CD4-positive, alpha-beta T cell treated with Interleukin-17A for 1 hour (primary cell): ENCODE measurements around the gene ELMO1.

Source experiments
- DNase-seq: peaks from one replicate; pipeline ENCODE4 v3.0.0-alpha.2; 2020

Gene ELMO1

GRCh38 chr7:37341033-37341630, 107.5 kb downstream of the ELMO1 start:
- peak; percentile 45 for DNase-seq

DNA sequence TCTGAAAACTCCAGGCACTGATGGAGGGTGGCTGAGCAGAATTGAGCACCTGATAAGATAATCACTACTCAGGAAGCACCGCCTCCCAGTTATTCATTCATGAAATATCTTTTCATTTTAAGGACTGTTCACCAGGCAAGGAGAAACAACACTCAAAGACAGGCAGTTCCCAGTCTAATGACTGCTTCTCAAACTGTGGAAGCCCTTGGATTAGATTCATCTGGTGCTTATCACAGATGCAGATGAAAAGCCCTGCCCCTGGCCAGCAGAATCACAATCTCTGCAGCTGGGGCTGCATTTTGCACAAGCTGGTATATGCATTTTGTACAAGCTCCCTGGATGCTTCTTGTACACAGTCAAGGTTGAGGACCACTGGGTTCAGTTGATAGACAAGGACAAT, 109.7 kb downstream of the ELMO1 start:
- DNase-seq: no peak

DNA sequence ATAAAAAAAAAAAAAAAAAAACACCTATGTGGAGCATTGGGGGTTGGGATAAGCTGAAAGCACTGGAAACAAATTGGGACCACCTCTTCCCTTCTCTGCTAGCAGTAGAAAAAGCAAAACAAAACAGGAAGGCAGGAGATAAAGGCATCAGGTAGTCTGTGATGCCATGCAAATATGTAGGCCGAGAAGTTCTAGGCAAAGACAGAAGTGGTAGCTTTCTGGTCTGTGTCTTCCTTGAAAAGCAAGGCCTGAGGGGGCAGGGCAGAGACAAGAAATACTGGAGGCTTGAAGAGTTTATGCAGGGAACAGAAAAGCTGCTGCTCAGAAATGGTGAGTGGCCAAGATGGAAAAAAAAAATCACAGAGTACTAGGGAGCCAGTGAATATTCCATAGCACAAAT, 111.1 kb downstream of the ELMO1 start:
- no peak for DNase-seq

DNA sequence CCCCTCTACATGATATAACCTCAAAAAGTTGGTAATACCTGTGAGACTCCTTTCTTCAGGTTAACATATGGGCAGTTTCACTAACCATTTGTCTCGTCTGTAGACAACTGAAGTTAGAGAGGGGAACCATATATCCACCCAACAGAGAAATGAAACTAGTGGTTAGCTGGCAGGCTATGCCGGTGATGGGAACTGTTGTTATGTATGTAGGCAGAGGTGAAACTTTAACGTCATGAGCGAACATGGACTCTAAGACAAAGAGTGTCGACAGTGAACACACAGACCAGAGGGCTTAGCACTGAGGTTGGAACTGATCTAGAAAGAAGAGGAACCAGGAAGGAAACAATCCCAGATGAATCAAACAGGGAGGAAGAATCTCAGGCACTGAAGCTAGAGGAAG, 112.4 kb downstream of the ELMO1 start:
- DNase-seq: peak; percentile 52

- DNase-seq: no peak
Observed at GRCh38 chr7:37333075-37333474, 115.6 kb downstream of the ELMO1 start.

DNA sequence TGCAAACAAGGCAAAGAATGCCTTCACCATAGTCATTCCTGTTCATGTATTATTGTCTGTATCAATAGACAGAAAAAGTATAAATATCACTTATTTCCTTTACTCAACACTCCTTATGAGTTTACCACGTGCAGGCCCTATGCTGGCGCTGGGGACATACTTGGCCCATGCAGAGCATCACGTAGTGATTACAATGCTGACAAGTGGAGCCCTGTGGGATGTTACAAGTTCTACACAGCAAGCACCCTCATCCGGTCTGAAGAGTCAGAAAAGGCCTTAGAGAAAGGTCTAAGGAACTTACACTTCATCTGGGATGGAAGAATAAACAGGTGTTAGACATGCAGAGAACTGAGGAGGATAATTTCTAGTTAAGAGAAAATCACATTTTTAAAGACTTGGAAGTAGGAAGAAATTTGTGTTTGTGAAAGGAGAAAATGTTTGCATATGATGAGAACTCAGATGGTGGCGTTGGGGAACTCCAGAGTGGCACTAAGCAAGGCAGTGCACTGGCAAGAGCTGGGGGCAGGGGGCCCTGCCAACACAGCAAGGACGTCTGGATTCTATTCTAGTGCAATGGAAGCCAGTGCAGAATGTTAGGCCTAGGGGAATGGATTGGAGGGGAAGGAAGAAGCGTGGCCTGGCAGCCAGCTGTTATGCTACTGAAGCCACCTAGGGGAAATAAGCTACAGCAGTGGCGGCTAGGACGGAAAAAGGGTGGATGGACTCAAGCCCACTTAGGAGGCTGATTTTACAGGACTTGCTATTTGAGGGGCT, 116.2 kb downstream of the ELMO1 start:
- DNase-seq: no peak

DNA sequence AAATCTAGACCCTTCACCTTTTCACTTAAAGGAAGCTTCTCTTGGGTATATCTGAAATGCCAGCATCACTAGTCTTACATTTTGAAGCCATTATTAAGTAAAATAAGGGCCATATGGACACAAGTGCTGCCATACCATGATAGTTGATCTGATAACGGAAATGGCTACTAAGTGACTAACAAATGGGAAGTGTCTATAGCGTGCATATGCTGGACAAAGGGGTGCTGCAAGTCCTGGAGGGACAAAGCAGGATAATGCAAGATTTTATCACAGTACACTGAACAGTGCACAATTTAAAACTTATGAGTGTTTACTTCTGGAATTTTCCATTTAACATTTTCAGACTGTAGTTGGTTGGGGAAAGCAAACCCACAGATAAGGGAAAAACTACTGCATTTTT, 117.9 kb downstream of the ELMO1 start:
- no peak for DNase-seq

- no peak for DNase-seq
Observed at GRCh38 chr7:37329940-37330339, 118.7 kb downstream of the ELMO1 start.

GRCh38 chr7:37327288-37327687, 121.4 kb downstream of the ELMO1 start:
- no peak for DNase-seq

- DNase-seq: no peak
Observed at GRCh38 chr7:37323966-37324365, 124.7 kb downstream of the ELMO1 start.

DNA sequence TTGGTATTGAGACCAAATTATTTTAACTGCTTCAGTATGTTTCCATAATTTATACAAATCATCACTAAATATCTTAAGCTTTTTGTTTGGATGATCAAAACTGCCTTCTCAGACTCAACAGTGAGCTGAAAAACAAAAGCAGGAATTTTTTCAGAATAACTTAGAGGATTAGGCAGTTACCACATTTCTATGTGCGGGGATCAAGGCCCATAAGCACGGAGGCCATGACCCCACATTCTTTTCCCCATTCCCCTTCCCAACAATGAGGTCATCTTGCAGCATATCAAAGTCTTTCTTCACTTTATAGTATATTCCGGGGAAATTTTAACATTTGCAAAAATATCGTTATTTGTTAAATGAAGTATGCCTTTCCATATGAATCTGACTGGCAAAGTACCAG, 125.8 kb downstream of the ELMO1 start:
- no peak for DNase-seq

- no peak for DNase-seq
Observed at GRCh38 chr7:37320848-37321468, 127.7 kb downstream of the ELMO1 start.

- DNase-seq: no peak
Observed at GRCh38 chr7:37320140-37320847, 128.4 kb downstream of the ELMO1 start.

- peak; percentile 52 for DNase-seq
Observed at GRCh38 chr7:37318541-37318940, 130.1 kb downstream of the ELMO1 start.

DNA sequence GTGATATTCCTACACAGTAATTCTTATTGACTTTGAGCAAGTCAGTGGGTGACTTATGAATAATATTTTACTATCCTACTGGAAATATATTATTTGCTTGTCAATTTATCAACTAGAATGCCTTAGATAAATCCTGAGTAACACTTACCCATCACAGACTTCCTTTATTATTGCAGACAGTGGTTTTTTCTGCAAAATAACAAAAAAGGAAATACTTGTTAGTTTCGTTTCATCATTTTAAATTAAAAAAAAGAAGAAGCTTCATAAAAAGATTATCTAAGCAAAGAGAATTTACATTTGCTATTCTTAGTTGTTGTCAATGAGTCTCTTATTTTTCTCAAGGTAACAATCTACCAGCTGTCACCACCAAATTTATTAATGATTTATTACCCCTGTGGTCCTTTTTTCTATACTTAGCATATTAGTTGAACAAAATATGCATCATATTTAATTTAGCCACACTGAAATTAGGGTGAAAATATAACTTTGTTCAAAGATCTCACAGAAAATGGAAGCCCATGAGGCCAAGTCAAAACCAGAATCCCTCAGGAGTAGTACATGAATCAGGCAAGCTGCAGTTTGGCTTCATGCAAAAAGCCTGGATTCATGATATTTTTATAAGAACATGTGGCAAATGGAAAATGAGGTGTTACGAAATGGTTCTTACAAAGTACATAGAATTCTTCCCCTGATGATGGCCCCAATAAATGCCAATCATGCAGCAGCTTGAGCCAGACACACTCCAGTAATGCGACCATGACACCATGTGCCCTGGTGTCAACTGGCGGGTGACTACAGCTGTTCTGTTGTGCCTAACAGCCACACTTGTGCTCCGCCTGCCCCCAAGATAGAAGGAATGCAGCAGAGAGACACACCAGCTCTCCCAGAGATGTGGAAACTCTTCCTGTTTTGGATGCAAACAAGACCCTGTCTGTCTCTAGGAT, 132.6 kb downstream of the ELMO1 start:
- DNase-seq: no peak

- DNase-seq: no peak
Observed at GRCh38 chr7:37312608-37313007, 136.1 kb downstream of the ELMO1 start.

- DNase-seq: peak; percentile 58
Observed at GRCh38 chr7:37311355-37311754, 137.3 kb downstream of the ELMO1 start.

GRCh38 chr7:37310327-37311080, 138.2 kb downstream of the ELMO1 start:
- DNase-seq: peak; percentile 67

DNA sequence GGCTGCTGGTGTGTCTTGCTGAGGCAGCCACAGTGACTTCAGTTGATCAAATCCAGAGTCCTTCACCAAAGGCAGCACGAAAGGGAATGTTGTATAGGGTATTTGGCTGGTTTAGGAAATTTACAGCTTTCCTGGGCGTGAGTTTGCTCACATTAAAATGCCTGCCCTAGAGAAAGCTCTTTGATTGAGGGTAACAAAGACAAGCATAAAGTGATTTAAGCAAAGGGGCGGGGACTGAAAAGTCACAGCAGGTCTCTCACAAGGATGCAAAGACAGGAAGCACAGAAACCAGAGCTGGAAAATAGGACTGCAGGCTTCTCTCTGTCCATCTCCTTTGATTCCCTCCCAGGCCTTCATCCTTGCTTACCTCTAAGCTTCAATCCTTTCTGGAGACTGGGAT, 139.2 kb downstream of the ELMO1 start:
- no peak for DNase-seq

DNA sequence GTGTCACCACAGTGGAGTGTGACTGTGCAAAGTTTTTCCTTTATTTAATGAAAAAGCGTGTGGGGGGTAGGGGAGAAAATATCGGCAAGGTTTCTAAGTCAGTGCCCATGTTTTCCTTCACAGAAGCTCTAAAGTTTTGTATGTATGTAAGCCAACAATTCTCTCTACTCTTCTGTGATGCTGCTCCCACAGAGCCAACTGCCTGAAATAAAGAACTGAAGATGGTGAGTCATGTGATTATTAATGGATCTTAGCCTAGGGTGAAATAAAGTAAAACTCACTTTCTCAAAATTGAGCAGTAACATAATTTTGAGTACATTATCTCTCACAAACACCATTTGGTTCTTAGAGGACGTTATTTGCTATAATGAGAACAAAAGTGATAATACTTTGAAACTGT, 143.7 kb downstream of the ELMO1 start:
- DNase-seq: no peak

DNA sequence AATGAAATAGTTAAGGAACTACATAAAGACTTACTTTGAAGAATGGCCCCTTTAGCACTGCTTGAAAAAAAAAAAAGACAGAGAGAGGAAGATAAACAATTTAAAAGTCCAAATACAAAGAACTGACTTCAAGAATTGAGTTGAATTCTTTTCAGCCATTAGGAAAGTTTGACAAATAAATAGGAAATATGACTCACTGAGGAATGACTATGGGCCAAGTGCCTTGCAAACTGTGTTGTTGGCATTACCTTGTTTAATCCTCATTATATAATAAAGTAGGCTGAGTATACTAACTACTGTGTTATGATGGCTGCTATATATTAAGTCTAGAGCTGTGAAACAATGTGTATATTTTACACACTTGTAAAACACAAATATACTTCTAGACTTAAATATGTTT, 151.1 kb downstream of the ELMO1 start:
- no peak for DNase-seq

DNA sequence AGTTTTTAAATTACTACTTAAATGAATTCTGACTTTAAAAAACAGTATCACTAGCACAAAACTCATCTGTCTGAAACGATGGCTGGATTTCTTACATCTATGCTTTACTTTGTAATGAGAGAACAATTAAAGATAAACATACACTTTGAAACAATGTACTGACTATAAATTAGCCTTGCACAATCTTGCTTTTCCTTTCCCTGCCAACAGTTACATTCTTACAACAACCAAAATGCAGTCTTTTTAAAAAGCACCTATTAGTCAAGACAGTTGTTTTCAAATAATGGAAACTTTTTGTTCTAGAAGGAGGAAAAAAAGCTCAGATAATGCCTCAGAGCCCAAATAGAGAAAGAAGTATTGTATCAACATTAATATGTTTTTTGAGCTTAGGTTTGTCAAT, 153.3 kb downstream of the ELMO1 start:
- no peak for DNase-seq
